BE2C (cell line): ENCODE results near the gene CLDN3.

Experiments used
- DNase-seq: peaks from one replicate; pipeline ENCODE4 v3.0.0-alpha.2; 2020
- H3K27me3 ChIP-seq: fragments of 250-450 bp; sonication (Bioruptor Pico); 2 replicates; pipeline ENCODE4 v1.5.1; 2020; ENCODE audit warnings: mild to moderate bottlenecking
- H3K36me3 ChIP-seq: fragments of 250-450 bp; sonication (Bioruptor Pico); 2 replicates; pipeline ENCODE4 v1.5.1; 2020; ENCODE audit warnings: mild to moderate bottlenecking
- H3K4me1 ChIP-seq: fragments of 250-450 bp; sonication (Bioruptor Pico); 2 replicates; pipeline ENCODE4 v1.5.1; 2020
- H3K4me3 ChIP-seq: 2 replicates; pipeline ENCODE4 v1.5.1; 2011; ENCODE audit warnings: low read depth, low read length
- H3K9me3 ChIP-seq: fragments of 250-450 bp; sonication (Bioruptor Pico); 2 replicates; pipeline ENCODE4 v1.5.1; 2020
- TF ChIP-seq, protein P1 (sequence below): IDR thresholded peaks from 2 replicates; pipeline ENCODE4 v1.5.1; 2012; ENCODE audit warnings: mild to moderate bottlenecking, low read depth, low read length

Gene CLDN3

DNA sequence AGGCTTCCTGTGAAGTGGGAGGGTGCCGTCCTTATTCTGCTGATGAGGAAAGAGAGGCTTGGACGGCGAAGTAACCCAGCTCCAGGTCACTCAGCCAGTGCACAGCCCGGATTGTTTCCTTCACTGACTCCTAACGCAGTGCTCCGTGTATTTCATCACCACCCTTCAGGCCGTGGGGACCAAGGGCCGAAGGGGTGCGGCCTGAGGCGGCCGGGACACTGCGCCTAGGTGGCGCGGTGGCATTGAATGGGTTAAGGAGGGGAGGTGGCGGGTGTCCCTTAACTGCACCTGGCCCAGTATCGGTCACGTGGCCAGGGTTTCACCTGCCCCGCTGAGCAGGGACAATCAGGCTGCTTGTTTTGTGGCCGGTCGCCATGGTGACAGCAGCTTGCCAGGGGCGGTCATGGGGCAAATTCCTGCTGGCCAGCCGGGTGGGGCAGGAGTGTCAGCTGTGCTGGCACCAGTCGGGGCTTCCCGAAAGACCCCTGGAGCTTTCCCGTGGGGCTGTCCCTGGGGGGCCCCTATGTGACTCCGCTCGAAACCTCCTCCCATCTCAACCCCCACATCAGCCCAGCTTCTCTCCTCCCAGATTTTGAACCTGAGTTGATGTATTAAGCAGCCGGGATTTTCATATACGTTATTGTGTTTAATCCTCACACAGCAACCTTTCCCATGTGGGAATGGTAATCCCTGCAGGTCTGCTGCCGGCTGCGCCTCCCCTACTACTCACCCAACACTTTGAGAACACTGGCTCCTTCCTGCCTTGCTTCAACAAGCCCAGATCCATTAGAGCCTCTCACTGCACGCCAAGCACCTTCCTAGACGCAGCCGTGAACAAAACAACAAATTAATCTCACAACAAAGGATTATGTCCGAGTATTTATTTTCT is 27.1 kb downstream of the CLDN3 start:
- no peaks in the 10 kb centered on the region for H3K36me3 ChIP-seq
- DNase-seq: no peak
- TF ChIP-seq, protein P1, sequence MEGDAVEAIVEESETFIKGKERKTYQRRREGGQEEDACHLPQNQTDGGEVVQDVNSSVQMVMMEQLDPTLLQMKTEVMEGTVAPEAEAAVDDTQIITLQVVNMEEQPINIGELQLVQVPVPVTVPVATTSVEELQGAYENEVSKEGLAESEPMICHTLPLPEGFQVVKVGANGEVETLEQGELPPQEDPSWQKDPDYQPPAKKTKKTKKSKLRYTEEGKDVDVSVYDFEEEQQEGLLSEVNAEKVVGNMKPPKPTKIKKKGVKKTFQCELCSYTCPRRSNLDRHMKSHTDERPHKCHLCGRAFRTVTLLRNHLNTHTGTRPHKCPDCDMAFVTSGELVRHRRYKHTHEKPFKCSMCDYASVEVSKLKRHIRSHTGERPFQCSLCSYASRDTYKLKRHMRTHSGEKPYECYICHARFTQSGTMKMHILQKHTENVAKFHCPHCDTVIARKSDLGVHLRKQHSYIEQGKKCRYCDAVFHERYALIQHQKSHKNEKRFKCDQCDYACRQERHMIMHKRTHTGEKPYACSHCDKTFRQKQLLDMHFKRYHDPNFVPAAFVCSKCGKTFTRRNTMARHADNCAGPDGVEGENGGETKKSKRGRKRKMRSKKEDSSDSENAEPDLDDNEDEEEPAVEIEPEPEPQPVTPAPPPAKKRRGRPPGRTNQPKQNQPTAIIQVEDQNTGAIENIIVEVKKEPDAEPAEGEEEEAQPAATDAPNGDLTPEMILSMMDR: no peak
- no peaks in the 10 kb centered on the region for H3K4me1 ChIP-seq
- H3K27me3 ChIP-seq: no peaks in the 10 kb centered on the region
- H3K9me3 ChIP-seq: no peaks in the 10 kb centered on the region
- no peak overlapping the region for H3K4me3 ChIP-seq

- Histone ChIP-seq H3K36me3 (no peaks in the 10 kb centered on the region), H3K27me3 (no peaks in the 10 kb centered on the region), H3K9me3 (no peaks in the 10 kb centered on the region), H3K4me1 (no peaks in the 10 kb centered on the region), H3K4me3 (no peak overlapping the region)
- no peak for DNase-seq
- TF ChIP-seq, protein P1: no peak
Observed at GRCh38 chr7:73742338-73742752, 27.7 kb downstream of the CLDN3 start.

DNA sequence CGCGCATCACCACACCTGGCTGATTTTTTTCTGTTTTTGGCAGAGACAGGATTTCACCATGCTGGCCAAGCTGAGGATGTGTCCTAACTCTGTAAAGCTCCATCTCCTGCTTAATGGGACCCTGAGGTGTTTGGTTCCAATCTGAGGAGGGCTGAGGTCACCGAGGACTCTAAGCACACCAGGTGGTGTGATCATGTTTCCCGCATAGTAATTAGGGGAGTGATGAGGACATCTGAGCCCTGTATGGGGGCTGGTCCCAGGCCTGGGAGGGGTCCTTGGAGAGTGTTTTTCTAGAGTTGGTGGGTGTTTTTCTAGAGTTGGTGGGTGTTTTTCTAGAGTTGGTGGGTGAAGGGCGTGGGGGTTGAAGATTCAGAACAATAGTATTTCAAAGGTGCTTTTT is 28.5 kb downstream of the CLDN3 start:
- Histone ChIP-seq H3K9me3 (no peaks in the 10 kb centered on the region), H3K36me3 (no peaks in the 10 kb centered on the region), H3K27me3 (no peaks in the 10 kb centered on the region), H3K4me3 (no peak overlapping the region), H3K4me1 (no peaks in the 10 kb centered on the region)
- no peak for DNase-seq
- TF ChIP-seq, protein P1: no peak

DNA sequence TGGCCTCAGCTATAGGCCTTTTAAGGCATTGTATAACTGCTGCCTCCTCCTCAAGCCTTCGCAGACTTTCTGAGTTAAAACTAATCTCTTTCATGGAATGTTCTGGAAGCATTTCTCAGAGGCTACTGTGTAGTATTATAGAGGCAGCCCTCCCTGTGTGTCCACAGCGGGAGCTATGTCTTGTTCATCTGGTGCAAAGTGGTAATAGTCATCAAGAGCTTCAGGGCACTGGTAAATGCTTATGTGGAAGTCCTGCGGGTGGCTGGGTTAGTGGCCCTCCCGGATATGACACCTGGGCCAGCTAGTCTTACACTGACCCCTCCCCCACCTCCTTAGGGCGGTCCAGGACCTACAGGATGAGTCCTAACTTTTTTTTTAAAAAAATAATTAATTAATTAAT is 29.3 kb downstream of the CLDN3 start:
- Histone ChIP-seq H3K9me3 (no peaks in the 10 kb centered on the region), H3K36me3 (no peaks in the 10 kb centered on the region), H3K27me3 (no peaks in the 10 kb centered on the region), H3K4me3 (no peak overlapping the region), H3K4me1 (no peaks in the 10 kb centered on the region)
- DNase-seq: no peak
- TF ChIP-seq, protein P1: no peak

DNA sequence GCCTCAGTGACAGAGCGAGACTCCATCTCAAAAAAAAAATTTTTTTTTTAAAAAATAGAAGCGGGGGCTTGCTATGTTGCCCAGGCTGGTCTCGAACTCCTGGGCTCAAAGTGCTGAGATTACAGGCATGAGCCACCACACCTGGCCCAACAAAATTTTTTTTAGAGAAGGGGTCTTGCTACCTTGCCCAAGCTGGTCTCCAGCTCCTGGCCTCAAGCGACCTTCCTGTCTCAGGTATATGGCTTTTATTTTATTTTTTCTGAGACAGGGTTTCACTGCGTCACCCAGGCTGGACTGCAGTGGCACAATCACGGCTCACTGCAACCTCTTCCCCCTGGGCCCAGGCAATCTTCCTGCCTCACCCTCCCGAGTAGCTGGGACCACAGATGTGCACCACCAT is 29.9 kb downstream of the CLDN3 start:
- Histone ChIP-seq H3K4me1 (no peaks in the 10 kb centered on the region), H3K9me3 (no peaks in the 10 kb centered on the region)

GRCh38 chr7:73739387-73739767 is 30.7 kb downstream of the CLDN3 start:
- Histone ChIP-seq H3K4me1 (no peaks in the 10 kb centered on the region), H3K27me3 (no peaks in the 10 kb centered on the region), H3K4me3 (peak overlapping the region; percentile 75), H3K9me3 (no peaks in the 10 kb centered on the region), H3K36me3 (no peaks in the 10 kb centered on the region)
- TF ChIP-seq, protein P1: no peak
- DNase-seq: no peak

More for the DNA sequence above, 29.9 kb downstream of the CLDN3 start:
- Histone ChIP-seq H3K27me3 (no peaks in the 10 kb centered on the region), H3K4me3 (no peak overlapping the region), H3K36me3 (no peaks in the 10 kb centered on the region)
- TF ChIP-seq, protein P1: no peak
- DNase-seq: no peak
